ENCODE measurements around the gene IQCB1.
A peak's percentile ranks its signal among the peaks of the same experiment; 100 is the strongest.

- no peak for TF ChIP-seq EZH2 (IDR thresholded peaks at IDR 0.05; ENCODE audit: low read length)
- TF ChIP-seq CTCF (optimal IDR thresholded peaks at IDR 0.05 in 1 of 3, IDR thresholded peaks at IDR 0.05 in 1 of 3, conservative IDR thresholded peaks at IDR 0.05 in 1 of 3; ENCODE audit: extremely low read depth in 1 of 3, insufficient read depth in 2 of 3, low read length in 3 of 3), result peak; percentile 53 to 57 (median 56)
Measured at GRCh38 chr3:121855555-121855954, 20.7 kb upstream of the IQCB1 start.

All from keratinocyte (primary cell).